SK-N-SH treated with all-trans-retinoic acid at 6 μM for 48 hours (cell line): ENCODE data around the gene EPHA8.

Experiments used
- ATAC-seq: fragments of 200-7000 bp; cut with Tn5 transposase; 3 replicates; pipeline ENCODE4 v1.9.1; 2020; ENCODE audit warnings: mild to moderate bottlenecking, moderate library complexity
- ARNTL ChIP-seq: fragments of 450-650 bp; formaldehyde crosslinking; IDR thresholded peaks from 2 replicates; pipeline ENCODE4 v1.5.0; 2020; ENCODE audit warnings: low read depth, mild to moderate bottlenecking, moderate library complexity, borderline replicate concordance
- BACH2 ChIP-seq: fragments of 250-450 bp; sonication (Bioruptor Pico); IDR thresholded peaks from 2 replicates; pipeline ENCODE4 v1.9.0; 2021; ENCODE audit warnings: mild to moderate bottlenecking, borderline replicate concordance
- CREB5 ChIP-seq: fragments of 250-450 bp; sonication (Bioruptor Pico); IDR thresholded peaks from 2 replicates; pipeline ENCODE4 v1.5.1; 2020; ENCODE audit warnings: low read depth, mild to moderate bottlenecking, moderate library complexity
- CSDC2 ChIP-seq: fragments of 250-450 bp; sonication (Bioruptor Pico); IDR thresholded peaks from 2 replicates; pipeline ENCODE4 v1.5.0; 2020; ENCODE audit warnings: mild to moderate bottlenecking, moderate library complexity
- CSRNP3 ChIP-seq: fragments of 250-450 bp; sonication (Bioruptor Pico); IDR thresholded peaks from 2 replicates; pipeline ENCODE4 v1.5.1; 2021; ENCODE audit warnings: mild to moderate bottlenecking, moderate library complexity
- ESRRG ChIP-seq: fragments of 250-450 bp; sonication (Bioruptor Pico); IDR thresholded peaks from 2 replicates; pipeline ENCODE4 v1.6.1; 2021; ENCODE audit warnings: mild to moderate bottlenecking
- GLIS3 ChIP-seq: fragments of 250-450 bp; sonication (Bioruptor Pico); IDR thresholded peaks from 2 replicates; pipeline ENCODE4 v1.5.0; 2020; ENCODE audit warnings: mild to moderate bottlenecking, moderate library complexity
- ISL1 ChIP-seq: fragments of 250-450 bp; sonication (Bioruptor Pico); IDR thresholded peaks from 2 replicates; pipeline ENCODE4 v2.1.2; 2022; ENCODE audit warnings: mild to moderate bottlenecking, moderate library complexity
- PPARA ChIP-seq: fragments of 250-450 bp; sonication (Bioruptor Pico); IDR thresholded peaks from 2 replicates; pipeline ENCODE4 v1.5.0; 2020; ENCODE audit warnings: mild to moderate bottlenecking, borderline replicate concordance
- TCF4 ChIP-seq: fragments of 250-450 bp; sonication (Bioruptor Pico); IDR thresholded peaks from 2 replicates; pipeline ENCODE4 v1.8.0; 2021; ENCODE audit warnings: mild to moderate bottlenecking, moderate library complexity, borderline replicate concordance
- TOX ChIP-seq: fragments of 250-450 bp; sonication (Bioruptor Pico); IDR thresholded peaks from 2 replicates; pipeline ENCODE4 v1.8.0; 2021; ENCODE audit warnings: mild to moderate bottlenecking, moderate library complexity, borderline replicate concordance
- TSHZ2 ChIP-seq: fragments of 250-450 bp; sonication (Bioruptor Pico); IDR thresholded peaks from 2 replicates; pipeline ENCODE4 v1.5.0; 2020; ENCODE audit warnings: mild to moderate bottlenecking, moderate library complexity
- ZC3H10 ChIP-seq: fragments of 250-450 bp; sonication (Bioruptor Pico); IDR thresholded peaks from 2 replicates; pipeline ENCODE4 v1.5.1; 2021; ENCODE audit warnings: mild to moderate bottlenecking, moderate library complexity
- ZFP3 ChIP-seq: fragments of 250-450 bp; sonication (Bioruptor Pico); IDR thresholded peaks from 2 replicates; pipeline ENCODE4 v1.5.0; 2020; ENCODE audit warnings: mild to moderate bottlenecking, moderate library complexity
- ZFP30 ChIP-seq: fragments of 450-650 bp; formaldehyde crosslinking; IDR thresholded peaks from 2 replicates; pipeline ENCODE4 v1.5.0; 2022; ENCODE audit warnings: mild to moderate bottlenecking, moderate library complexity
- ZNF565 ChIP-seq: fragments of 450-650 bp; formaldehyde crosslinking; conservative IDR thresholded peaks from 2 replicates; pipeline ENCODE4 v1.5.0; 2020; ENCODE audit warnings: low read depth, mild to moderate bottlenecking, moderate library complexity
- ZNF70 ChIP-seq: fragments of 450-650 bp; formaldehyde crosslinking; IDR thresholded peaks from 2 replicates; pipeline ENCODE4 v1.5.0; 2020; ENCODE audit warnings: mild to moderate bottlenecking, moderate library complexity
- ZNF8 ChIP-seq: fragments of 450-650 bp; formaldehyde crosslinking; IDR thresholded peaks from 2 replicates; pipeline ENCODE4 v1.5.0; 2020; ENCODE audit warnings: mild to moderate bottlenecking, moderate library complexity
- TF ChIP-seq, protein P1 (sequence below): fragments of 250-450 bp; sonication (Bioruptor Pico); IDR thresholded peaks from 2 replicates; pipeline ENCODE4 v1.8.0; 2020; ENCODE audit warnings: mild to moderate bottlenecking, moderate library complexity, borderline replicate concordance

Gene EPHA8

GRCh38 chr1:22613572-22613918, 50.3 kb downstream of the EPHA8 start:
- no peak for ATAC-seq
- TF ChIP-seq CREB5 (CRISPR knock-in tag), result no peak
- TF ChIP-seq TCF4 (CRISPR knock-in tag), result no peak
- TF ChIP-seq ZFP3 (CRISPR knock-in tag), result no peak
- TF ChIP-seq, protein P1, sequence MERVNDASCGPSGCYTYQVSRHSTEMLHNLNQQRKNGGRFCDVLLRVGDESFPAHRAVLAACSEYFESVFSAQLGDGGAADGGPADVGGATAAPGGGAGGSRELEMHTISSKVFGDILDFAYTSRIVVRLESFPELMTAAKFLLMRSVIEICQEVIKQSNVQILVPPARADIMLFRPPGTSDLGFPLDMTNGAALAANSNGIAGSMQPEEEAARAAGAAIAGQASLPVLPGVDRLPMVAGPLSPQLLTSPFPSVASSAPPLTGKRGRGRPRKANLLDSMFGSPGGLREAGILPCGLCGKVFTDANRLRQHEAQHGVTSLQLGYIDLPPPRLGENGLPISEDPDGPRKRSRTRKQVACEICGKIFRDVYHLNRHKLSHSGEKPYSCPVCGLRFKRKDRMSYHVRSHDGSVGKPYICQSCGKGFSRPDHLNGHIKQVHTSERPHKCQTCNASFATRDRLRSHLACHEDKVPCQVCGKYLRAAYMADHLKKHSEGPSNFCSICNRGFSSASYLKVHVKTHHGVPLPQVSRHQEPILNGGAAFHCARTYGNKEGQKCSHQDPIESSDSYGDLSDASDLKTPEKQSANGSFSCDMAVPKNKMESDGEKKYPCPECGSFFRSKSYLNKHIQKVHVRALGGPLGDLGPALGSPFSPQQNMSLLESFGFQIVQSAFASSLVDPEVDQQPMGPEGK (CRISPR knock-in tag), result no peak
- no peak for TF ChIP-seq ZC3H10 (CRISPR knock-in tag)
- TF ChIP-seq ZFP30, result no peak
- TF ChIP-seq ZNF8 (CRISPR knock-in tag), result no peak
- TF ChIP-seq GLIS3 (CRISPR knock-in tag), result no peak
- no peak for TF ChIP-seq ZNF565
- TF ChIP-seq BACH2 (CRISPR knock-in tag), result no peak
- no peak for TF ChIP-seq PPARA (CRISPR knock-in tag)
- TF ChIP-seq TSHZ2, result no peak
- TF ChIP-seq ESRRG, result no peak
- TF ChIP-seq TOX (CRISPR knock-in tag), result no peak
- TF ChIP-seq CSRNP3 (CRISPR knock-in tag), result no peak
- TF ChIP-seq ISL1, result no peak
- TF ChIP-seq ZNF70 (CRISPR knock-in tag), result no peak
- no peak for TF ChIP-seq CSDC2 (CRISPR knock-in tag)
- no peak for TF ChIP-seq ARNTL (CRISPR knock-in tag)

DNA sequence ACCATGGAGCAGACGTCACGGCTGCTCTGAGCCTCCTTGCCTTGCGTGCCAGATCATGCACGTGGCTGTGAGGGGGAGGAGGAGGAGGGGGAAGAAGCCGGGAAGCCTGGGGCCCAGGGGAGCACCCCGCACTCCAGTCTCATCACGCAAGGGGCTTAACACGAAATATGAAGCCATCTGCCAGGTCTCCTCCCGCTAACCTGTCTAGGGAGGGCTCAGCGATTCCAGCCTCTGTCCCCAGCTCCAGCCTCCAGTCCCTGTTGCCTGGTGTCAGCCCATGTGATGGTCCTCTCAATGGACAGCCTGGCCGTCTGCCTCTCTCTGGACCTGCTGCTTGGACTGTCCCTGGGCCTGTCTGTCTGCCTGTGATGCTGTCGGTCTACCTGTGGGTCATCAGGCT, 50.7 kb downstream of the EPHA8 start:
- ATAC-seq, result no peak
- TF ChIP-seq ISL1, result no peak
- TF ChIP-seq CSRNP3 (CRISPR knock-in tag), result no peak
- TF ChIP-seq TCF4 (CRISPR knock-in tag), result no peak
- TF ChIP-seq ARNTL (CRISPR knock-in tag), result no peak
- no peak for TF ChIP-seq CREB5 (CRISPR knock-in tag)
- no peak for TF ChIP-seq ZFP30
- no peak for TF ChIP-seq BACH2 (CRISPR knock-in tag)
- no peak for TF ChIP-seq ZNF70 (CRISPR knock-in tag)
- TF ChIP-seq, protein P1 (CRISPR knock-in tag), result no peak
- TF ChIP-seq ESRRG, result no peak
- TF ChIP-seq ZNF565, result no peak
